Astrocyte of the spinal cord (primary cell): ENCODE measurements around the gene DNAH10.

Source experiments
- DNase-seq: peaks from one replicate; pipeline ENCODE4 v3.0.0; 2011; ENCODE audit warnings: low read depth, low spot score
- H3K4me3 ChIP-seq: 2 replicates; pipeline ENCODE4 v1.5.1; 2011; ENCODE audit warnings: low read depth, mild to moderate bottlenecking, low read length, moderate library complexity
- CTCF ChIP-seq: IDR thresholded peaks from 2 replicates; pipeline ENCODE4 v1.5.1; 2012; ENCODE audit warnings: low read depth, mild to moderate bottlenecking, low read length, inconsistent platforms
- in situ Hi-C: cut with HindIII; loops from 2 replicates; pipeline ENCODE4 v1.10.0; 2017; ENCODE audit warnings: low sequenced_read_pairs

Gene DNAH10

DNA sequence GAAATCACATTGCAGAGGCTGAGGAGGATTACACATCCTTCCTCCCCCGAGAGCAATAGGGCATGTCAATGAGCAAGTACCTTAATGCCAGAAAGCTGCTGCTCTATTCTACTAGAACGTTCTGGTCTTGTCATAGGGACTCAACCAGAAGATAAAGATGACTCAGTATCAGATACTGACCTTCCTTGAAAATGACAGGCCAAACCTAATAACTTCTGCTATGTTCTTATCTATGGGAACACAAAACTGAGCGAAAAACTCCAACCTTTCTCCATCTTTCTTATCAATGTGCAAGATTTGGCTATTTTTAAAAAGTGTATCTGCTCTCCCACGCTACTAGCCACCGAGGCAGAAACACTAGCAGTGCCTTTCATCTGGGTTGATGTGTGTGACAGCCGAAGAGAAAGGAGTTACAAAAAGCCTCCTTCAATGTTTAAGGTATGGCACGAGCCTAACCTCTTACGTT is 205.1 kb downstream of the DNAH10 start:
- in situ Hi-C loops: no loop called here
- DNase-seq: no peak
- no peak for TF ChIP-seq CTCF
- H3K4me3 ChIP-seq: no peak overlapping the region

DNA sequence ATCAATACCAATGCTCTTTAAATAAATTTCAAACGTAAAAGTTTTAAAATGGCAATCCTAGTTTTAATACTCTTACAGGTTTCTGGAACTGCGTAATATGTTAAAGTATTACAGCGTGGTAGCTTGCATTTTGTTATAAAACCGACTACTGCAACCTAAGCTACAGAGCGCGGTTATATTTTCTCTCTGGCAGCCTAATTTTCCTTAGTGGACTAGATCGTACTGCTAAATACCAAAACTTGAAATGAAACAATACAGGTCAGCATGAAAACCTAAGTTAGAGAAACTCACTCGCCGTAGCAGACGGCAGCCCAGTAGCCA is 209.3 kb downstream of the DNAH10 start:
- peak overlapping the region; percentile 73 for H3K4me3 ChIP-seq
- TF ChIP-seq CTCF: no peak
- in situ Hi-C loops: no loop called here
- DNase-seq: no peak

- in situ Hi-C loops: no loop called here
- DNase-seq: peak; percentile 56
- H3K4me3 ChIP-seq: peak overlapping the region; percentile 73
- no peak for TF ChIP-seq CTCF
Measured at GRCh38 chr12:123971770-123972456, 209.8 kb downstream of the DNAH10 start.

GRCh38 chr12:123972457-123973401 is 210.6 kb downstream of the DNAH10 start, which contains the start of the genes CCDC92 and ZNF664:
Gene CCDC92, minus strand, starts transcription at chr12:123972831. Its CDS starts 28,526 bp downstream, at chr12:123944305.
Gene ZNF664, plus strand, starts transcription at chr12:123973215. Its CDS starts 38,930 bp downstream, at chr12:124012145.
- peak; percentile 15 for TF ChIP-seq CTCF
- DNase-seq: peak; percentile 93
- in situ Hi-C loops: no loop called here
- peak within 1 kb of the TSS; percentile 73 for H3K4me3 ChIP-seq

DNA sequence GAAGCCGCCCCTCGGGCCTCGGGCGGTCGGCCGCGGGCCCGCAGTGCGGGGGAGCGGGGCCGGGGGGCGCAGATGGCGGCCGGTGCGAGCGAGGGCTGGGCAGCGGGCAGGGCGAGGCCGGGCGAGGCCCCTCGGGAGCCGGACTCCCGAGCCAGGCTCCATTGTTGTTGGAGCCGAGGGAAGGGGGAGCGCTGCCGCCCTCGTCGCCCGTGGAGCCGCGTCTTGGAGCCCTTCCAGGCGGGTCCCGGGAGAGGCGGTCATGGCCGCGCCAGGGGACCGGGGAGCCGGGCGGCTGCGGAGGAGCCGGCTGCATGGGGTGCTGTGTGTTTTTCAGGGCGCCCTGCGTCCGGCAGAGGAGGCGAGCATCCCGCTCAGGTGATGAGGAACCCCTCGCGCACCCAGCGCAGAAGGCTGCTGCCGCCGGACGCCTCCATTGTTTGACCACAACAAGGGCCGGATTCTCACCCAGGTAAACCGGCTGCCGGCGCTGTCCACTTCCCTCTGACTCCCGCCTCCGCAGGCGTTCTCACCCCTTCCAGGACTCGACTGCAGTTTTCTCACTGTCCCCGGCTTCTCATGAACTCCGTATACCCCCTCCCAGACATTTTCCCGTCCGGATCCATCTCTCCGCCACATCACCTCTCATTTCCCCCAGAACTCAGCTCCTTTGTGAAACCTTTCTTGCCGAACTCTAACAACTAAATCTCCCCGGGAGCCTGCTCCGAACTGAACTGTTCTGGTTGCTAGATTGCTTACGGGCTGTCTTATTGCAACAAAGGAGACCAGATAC is 211.6 kb downstream of the DNAH10 start:
- TF ChIP-seq CTCF: no peak
- DNase-seq: no peak
- H3K4me3 ChIP-seq: peak overlapping the region; percentile 69
- in situ Hi-C loops: no loop called here

GRCh38 chr12:123976227-123976826 is 214.2 kb downstream of the DNAH10 start:
- TF ChIP-seq CTCF: no peak
- in situ Hi-C loops: no loop called here
- no peak overlapping the region for H3K4me3 ChIP-seq
- no peak for DNase-seq
